ENCODE measurements around the gene SLC51A. TPM values are rescaled to one million over a fixed set of nuclear protein-coding genes. Genes with fewer than 3 reads are reported as not detected.
A peak's percentile ranks its signal among the peaks of the same experiment; 100 is the strongest.
"Not testable (repeated sequence)": the region's sequence is repeated elsewhere in the genome, so short reads cannot be mapped to it uniquely, and the experiment has no call there.

The SLC51A gene
- total RNA-seq, 1 donor from 2014 or later, result not detected

DNA sequence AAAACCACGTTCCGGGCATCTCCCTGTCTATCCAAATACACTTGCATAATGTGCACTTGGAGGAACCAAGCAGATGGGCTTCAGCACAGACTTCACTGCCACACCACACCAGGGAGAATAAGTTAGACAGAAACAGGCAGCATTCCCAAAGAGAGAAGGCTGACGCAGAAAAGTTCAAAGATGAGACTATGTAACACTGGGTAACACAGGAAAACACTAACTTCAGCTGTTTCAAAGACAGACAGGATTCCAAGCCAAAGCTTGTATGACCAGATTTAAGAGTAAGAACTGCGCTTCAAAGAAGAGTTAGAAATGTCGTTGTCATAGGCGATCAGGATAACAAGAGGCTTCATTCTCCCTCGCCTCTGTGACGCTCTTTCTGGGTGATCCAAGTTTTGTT, 19.9 kb downstream of the SLC51A start:
- intact Hi-C loops (cut with DNase I), result no loop called here
- Histone ChIP-seq H3K4me3 (no peak overlapping the region), H3K4me1 (no peaks in the 10 kb centered on the region), H3K27me3 (no peaks in the 10 kb centered on the region), H3K27ac (no peak overlapping the region), H3K9me3 (no peaks in the 10 kb centered on the region), H3K36me3 (peaks cover 38 to 44% of the 10 kb centered on the region in 2 donors)
- DNase-seq (ENCODE audit: low spot score in 2 of 2), result no peak
- TF ChIP-seq, protein P1, sequence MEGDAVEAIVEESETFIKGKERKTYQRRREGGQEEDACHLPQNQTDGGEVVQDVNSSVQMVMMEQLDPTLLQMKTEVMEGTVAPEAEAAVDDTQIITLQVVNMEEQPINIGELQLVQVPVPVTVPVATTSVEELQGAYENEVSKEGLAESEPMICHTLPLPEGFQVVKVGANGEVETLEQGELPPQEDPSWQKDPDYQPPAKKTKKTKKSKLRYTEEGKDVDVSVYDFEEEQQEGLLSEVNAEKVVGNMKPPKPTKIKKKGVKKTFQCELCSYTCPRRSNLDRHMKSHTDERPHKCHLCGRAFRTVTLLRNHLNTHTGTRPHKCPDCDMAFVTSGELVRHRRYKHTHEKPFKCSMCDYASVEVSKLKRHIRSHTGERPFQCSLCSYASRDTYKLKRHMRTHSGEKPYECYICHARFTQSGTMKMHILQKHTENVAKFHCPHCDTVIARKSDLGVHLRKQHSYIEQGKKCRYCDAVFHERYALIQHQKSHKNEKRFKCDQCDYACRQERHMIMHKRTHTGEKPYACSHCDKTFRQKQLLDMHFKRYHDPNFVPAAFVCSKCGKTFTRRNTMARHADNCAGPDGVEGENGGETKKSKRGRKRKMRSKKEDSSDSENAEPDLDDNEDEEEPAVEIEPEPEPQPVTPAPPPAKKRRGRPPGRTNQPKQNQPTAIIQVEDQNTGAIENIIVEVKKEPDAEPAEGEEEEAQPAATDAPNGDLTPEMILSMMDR (IDR thresholded peaks at IDR 0.05), result no peak

- Histone ChIP-seq H3K4me3 (no peak overlapping the region), H3K4me1 (no peaks in the 10 kb centered on the region), H3K27me3 (no peaks in the 10 kb centered on the region), H3K36me3 (peaks cover 47 to 53% of the 10 kb centered on the region in 2 donors), H3K9me3 (no peaks in the 10 kb centered on the region), H3K27ac (no peak overlapping the region)
- DNase-seq (ENCODE audit: low spot score in 2 of 2), result no peak
- TF ChIP-seq, protein P1 (IDR thresholded peaks at IDR 0.05), result no peak
- intact Hi-C loops (cut with DNase I), result no loop called here
Observed at GRCh38 chr3:196237203-196237602, 20.9 kb downstream of the SLC51A start.

- peak in 1 of 2 donors; percentile 22 for DNase-seq (ENCODE audit: low spot score in 2 of 2)
- Histone ChIP-seq H3K27ac (no peak overlapping the region), H3K27me3 (no peaks in the 10 kb centered on the region), H3K9me3 (no peaks in the 10 kb centered on the region), H3K36me3 (peaks cover 51 to 58% of the 10 kb centered on the region in 2 donors), H3K4me1 (no peaks in the 10 kb centered on the region), H3K4me3 (no peak overlapping the region)
- intact Hi-C loops (cut with DNase I), result no loop called here
- TF ChIP-seq, protein P1 (IDR thresholded peaks at IDR 0.05), result no peak
Observed at GRCh38 chr3:196238612-196239560, 22.6 kb downstream of the SLC51A start.

GRCh38 chr3:196240424-196240823, 24.1 kb downstream of the SLC51A start:
- H3K36me3 ChIP-seq, result peaks cover 55 to 66% of the 10 kb centered on the region in 2 donors
- no peak overlapping the region for H3K4me3 ChIP-seq
- TF ChIP-seq, protein P1 (IDR thresholded peaks at IDR 0.05), result no peak
- H3K27ac ChIP-seq, result no peak overlapping the region
- no peaks in the 10 kb centered on the region for H3K9me3 ChIP-seq
- no peak for DNase-seq (ENCODE audit: low spot score in 2 of 2)
- H3K4me1 ChIP-seq, result no peaks in the 10 kb centered on the region
- intact Hi-C loops (cut with DNase I), result no loop called here
- H3K27me3 ChIP-seq, result no peaks in the 10 kb centered on the region

- no peaks in the 10 kb centered on the region for H3K27me3 ChIP-seq
- intact Hi-C loops (cut with DNase I), result no loop called here
- TF ChIP-seq, protein P1 (IDR thresholded peaks at IDR 0.05), result no peak
- no peaks in the 10 kb centered on the region for H3K4me1 ChIP-seq
- no peaks in the 10 kb centered on the region for H3K9me3 ChIP-seq
- DNase-seq (ENCODE audit: low spot score in 2 of 2), result no peak
- H3K4me3 ChIP-seq, result no peak overlapping the region
- no peak overlapping the region for H3K27ac ChIP-seq
- H3K36me3 ChIP-seq, result peaks cover 63 to 77% of the 10 kb centered on the region in 2 donors
Observed at GRCh38 chr3:196241704-196242103, 25.4 kb downstream of the SLC51A start.

GRCh38 chr3:196244166-196244565, 27.8 kb downstream of the SLC51A start:
- H3K27ac ChIP-seq; H3K4me1 ChIP-seq; H3K27me3 ChIP-seq; intact Hi-C loops (cut with DNase I); H3K4me3 ChIP-seq; H3K9me3 ChIP-seq; DNase-seq (ENCODE audit: low spot score in 2 of 2): not testable (repeated sequence)
- H3K36me3 ChIP-seq, result peaks cover 61 to 62% of the 10 kb centered on the region in 2 donors

All from ascending aorta (tissue), 2 donors.